GM10248 (cell line): ENCODE data around the gene ST6GALNAC3.

ENCODE experiments used
- CTCF ChIA-PET: fragments of 300-600 bp; sonication (Branson Sonifier 250); formaldehyde crosslinking; extraction: SDS; loops from one replicate; lab custom pipeline; 2021; ENCODE audit warnings: antibody characterized with exemption; lab: Yijun Ruan, JAX
- POLR2A ChIA-PET: fragments of 350-650 bp; sonication (Branson Sonifier 250); formaldehyde crosslinking; extraction: SDS; loops from one replicate; lab custom pipeline; 2020; ENCODE audit warnings: antibody characterized with exemption; lab: Yijun Ruan, JAX
- DNase-seq: peaks from one replicate; pipeline ENCODE4 v3.0.0; 2012; ENCODE audit errors: extremely low spot score
- TF ChIP-seq, protein P1 (sequence below): IDR thresholded peaks from 2 replicates; pipeline ENCODE4 v1.5.1; 2012; ENCODE audit warnings: mild to moderate bottlenecking, low read depth; ENCODE audit errors: extremely low read depth, missing control alignments, control extremely low read depth

ST6GALNAC3 gene

DNA sequence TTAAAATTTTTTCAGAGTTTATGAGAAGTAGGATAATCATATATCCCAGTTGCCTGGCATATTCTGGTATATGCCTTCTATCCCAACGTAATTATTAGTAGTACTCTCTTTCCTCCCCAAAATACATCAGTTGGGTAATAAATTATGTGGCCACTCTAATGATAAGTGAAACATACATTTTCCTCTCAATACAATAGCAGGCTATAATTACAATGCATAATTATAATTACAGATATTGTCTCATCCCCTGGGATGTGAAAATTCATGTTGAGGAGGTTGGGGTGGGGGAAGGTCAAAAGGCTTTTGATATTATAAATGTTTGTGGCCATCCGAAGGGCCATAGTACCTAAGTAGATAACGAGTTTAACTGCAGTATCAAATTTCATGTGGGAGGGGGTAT, 277.1 kb downstream of the ST6GALNAC3 start:
- CTCF ChIA-PET: no interaction called here
- POLR2A ChIA-PET: no interaction called here
- TF ChIP-seq, protein P1, sequence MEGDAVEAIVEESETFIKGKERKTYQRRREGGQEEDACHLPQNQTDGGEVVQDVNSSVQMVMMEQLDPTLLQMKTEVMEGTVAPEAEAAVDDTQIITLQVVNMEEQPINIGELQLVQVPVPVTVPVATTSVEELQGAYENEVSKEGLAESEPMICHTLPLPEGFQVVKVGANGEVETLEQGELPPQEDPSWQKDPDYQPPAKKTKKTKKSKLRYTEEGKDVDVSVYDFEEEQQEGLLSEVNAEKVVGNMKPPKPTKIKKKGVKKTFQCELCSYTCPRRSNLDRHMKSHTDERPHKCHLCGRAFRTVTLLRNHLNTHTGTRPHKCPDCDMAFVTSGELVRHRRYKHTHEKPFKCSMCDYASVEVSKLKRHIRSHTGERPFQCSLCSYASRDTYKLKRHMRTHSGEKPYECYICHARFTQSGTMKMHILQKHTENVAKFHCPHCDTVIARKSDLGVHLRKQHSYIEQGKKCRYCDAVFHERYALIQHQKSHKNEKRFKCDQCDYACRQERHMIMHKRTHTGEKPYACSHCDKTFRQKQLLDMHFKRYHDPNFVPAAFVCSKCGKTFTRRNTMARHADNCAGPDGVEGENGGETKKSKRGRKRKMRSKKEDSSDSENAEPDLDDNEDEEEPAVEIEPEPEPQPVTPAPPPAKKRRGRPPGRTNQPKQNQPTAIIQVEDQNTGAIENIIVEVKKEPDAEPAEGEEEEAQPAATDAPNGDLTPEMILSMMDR: no peak
- no peak for DNase-seq

DNA sequence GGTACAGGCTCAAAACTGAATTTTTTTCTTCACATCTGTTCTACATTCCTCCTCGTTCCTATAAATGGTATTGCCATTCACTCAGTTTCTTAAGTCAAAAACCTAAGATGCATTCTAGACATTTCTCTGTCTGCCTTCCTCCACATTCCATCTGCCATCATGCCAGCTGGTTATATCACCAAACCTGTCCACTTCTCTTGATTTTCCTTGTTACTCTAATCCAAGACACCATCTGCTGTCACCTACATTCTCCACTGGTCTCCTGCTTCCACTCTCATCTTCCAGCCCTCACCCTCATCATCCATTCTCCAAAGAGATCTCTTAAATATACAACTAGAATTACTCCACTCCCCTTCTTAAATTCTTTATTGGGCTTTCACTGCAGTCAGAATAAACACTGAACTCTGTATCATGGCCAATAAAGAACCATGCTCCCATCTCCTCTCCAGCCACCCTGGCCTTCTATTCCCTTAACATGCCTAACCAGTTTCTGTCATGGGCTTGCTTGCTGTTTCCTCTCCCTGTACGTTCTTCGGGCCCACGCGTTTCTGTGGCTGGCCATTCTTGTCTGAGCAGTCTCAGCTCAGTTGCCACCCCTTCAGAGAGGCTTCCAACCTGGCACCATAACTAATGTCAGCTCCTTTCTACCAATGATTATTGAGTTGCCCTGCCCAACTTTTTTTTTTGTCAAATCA, 278.3 kb downstream of the ST6GALNAC3 start:
- POLR2A ChIA-PET: no interaction called here
- no peak for DNase-seq
- CTCF ChIA-PET: no interaction called here
- TF ChIP-seq, protein P1: no peak

DNA sequence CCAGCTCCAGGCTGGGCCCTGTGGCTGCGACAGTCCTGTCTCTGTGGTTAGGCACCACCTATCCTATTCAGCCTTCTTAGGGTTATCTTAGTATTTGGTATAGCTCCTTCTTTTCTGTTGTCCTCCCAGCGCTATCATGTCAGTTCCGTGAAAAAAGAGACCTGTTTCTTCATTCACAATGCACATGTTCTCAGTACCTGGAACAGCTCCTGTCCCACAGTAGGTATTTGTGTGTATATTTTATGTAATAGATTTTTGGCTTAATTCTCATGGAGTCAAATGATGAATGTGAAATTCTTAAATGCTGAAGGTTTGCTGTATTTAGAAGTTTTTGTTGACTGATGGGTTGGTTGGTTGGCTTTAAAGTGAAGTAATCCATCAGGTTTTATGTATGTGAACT, 279.7 kb downstream of the ST6GALNAC3 start:
- ChIA-PET POLR2A (no interaction called here), CTCF (no interaction called here)
- DNase-seq: no peak
- TF ChIP-seq, protein P1: no peak

DNA sequence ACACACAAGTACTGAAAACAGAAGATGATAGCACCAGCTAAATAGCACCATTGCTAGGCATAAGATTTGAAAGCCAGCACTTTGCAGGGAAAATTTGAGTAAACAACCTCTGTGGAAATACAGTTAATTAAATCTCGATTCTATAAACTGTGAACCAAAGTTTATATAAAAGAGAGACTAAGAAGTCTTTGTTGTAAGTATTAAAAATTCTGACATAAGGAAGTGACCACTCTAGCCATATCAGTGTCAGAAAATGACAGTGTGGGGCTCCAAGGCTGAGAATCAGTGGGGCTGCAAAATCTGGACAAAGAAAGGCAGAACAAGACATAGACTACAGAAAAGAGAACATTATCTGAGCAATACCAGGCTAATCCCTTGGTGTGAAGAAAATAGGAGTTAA, 292.2 kb downstream of the ST6GALNAC3 start:
- POLR2A ChIA-PET: no interaction called here
- DNase-seq: no peak
- TF ChIP-seq, protein P1: no peak
- CTCF ChIA-PET: interaction anchor here (1.0 kb wide), 1 partner anchor 19 kb away, joined by 3 read pairs; no protein-coding TSS in a partner anchor

DNA sequence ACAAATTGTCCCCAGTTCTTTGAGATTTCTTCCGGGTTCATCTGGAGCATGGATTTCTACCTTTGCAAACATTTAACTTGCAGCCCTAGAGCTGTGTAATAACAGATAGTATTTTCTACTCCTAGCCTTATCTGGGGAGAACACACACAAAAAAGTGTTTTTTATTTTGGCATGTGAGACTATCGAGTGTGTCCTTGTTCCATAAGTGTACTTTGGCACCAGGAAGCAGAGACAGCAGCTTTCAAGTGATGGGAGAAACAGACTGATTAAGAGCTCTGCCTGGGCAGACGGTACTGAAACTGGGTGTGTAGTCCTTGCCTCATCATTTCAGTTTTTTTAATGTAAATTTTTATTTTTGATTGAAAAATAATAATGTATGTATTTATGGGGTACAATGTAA, 297.4 kb downstream of the ST6GALNAC3 start:
- ChIA-PET CTCF (no interaction called here), POLR2A (no interaction called here)
- TF ChIP-seq, protein P1: no peak
- no peak for DNase-seq

DNA sequence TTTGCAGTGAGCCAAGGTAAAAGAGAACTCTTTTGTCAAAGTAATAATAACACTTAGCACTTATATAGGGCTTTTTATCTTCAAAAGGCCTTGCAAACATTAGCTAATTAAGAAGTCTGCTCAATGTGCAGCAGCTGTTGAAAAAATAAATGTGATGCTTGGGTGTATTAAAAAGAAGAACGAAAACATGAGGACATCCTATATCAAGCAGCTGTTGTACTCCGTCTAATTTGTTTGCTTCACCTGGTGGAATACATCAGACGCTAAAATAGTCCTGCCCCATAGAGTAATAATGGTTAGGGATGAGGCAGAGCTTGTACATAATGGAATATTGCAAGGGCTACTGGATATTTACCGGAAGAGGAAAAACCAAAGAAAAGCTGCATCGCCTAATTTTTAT, 299.5 kb downstream of the ST6GALNAC3 start:
- ChIA-PET POLR2A (no interaction called here), CTCF (interaction anchor here (1.1 to 1.4 kb wide), 3 partner anchors 14 to 203 kb away, joined by 3 read pairs; no protein-coding TSS in a partner anchor)
- TF ChIP-seq, protein P1: no peak
- no peak for DNase-seq

DNA sequence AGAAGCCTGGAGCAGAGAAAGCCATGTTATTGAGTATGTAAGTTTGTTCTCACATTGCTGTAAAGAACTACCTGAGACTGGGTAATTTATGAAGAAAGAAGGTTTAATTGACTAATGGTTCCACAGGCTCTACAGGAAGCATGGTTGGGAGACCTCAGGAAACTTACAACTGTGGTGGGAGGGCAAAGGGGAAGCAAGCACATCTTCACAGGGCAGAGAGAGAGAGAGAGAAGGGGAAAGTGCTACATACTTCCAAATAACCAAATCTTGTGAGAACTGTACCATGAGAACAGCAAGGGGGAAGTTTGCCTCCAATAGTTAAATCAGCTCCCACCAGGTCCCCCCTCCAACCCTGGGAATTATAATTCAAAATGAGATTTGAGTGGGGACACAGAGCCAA, 302.7 kb downstream of the ST6GALNAC3 start:
- ChIA-PET POLR2A (no interaction called here), CTCF (interaction anchor here (1.1 kb wide), 1 partner anchor 10 kb away, joined by 3 read pairs; no protein-coding TSS in a partner anchor)
- TF ChIP-seq, protein P1: no peak
- no peak for DNase-seq
